Measurements from ENCODE around the gene HOOK1.

The HOOK1 gene

GRCh38 chr1:59827055-59827643, 12.4 kb downstream of the HOOK1 start:
- no peak for TF ChIP-seq POLR2AphosphoS5 (IDR thresholded peaks at IDR 0.05; ENCODE audit: low read depth, low read length)
- no peak for TF ChIP-seq SIN3A (IDR thresholded peaks at IDR 0.05; ENCODE audit: borderline replicate concordance, insufficient read depth, low read length)
- no peak for TF ChIP-seq REST (IDR thresholded peaks at IDR 0.05; ENCODE audit: insufficient read depth in 1 of 2, low read depth in 2 of 2, low read length in 2 of 2)
- TF ChIP-seq FOXP2 (optimal IDR thresholded peaks at IDR 0.05; ENCODE audit: borderline replicate concordance, extremely low read depth, extremely low read length, insufficient read depth), result no peak
- TF ChIP-seq TAF1 (IDR thresholded peaks at IDR 0.05; ENCODE audit: borderline replicate concordance, insufficient read depth, low read length), result no peak

- TF ChIP-seq TAF1 (IDR thresholded peaks at IDR 0.05; ENCODE audit: borderline replicate concordance, insufficient read depth, low read length) (no peak), SIN3A (IDR thresholded peaks at IDR 0.05; ENCODE audit: borderline replicate concordance, insufficient read depth, low read length) (no peak), POLR2AphosphoS5 (IDR thresholded peaks at IDR 0.05; ENCODE audit: low read depth, low read length) (no peak), REST (IDR thresholded peaks at IDR 0.05; ENCODE audit: insufficient read depth in 1 of 2, low read depth in 2 of 2, low read length in 2 of 2) (no peak), FOXP2 (optimal IDR thresholded peaks at IDR 0.05; ENCODE audit: borderline replicate concordance, extremely low read depth, extremely low read length, insufficient read depth) (no peak)
Observed at GRCh38 chr1:59828160-59828559, 13.4 kb downstream of the HOOK1 start.

GRCh38 chr1:59831529-59831928, 16.8 kb downstream of the HOOK1 start:
- TF ChIP-seq POLR2AphosphoS5 (IDR thresholded peaks at IDR 0.05; ENCODE audit: low read depth, low read length) (no peak), REST (IDR thresholded peaks at IDR 0.05; ENCODE audit: insufficient read depth in 1 of 2, low read depth in 2 of 2, low read length in 2 of 2) (no peak), TAF1 (IDR thresholded peaks at IDR 0.05; ENCODE audit: borderline replicate concordance, insufficient read depth, low read length) (no peak), SIN3A (IDR thresholded peaks at IDR 0.05; ENCODE audit: borderline replicate concordance, insufficient read depth, low read length) (no peak), FOXP2 (optimal IDR thresholded peaks at IDR 0.05; ENCODE audit: borderline replicate concordance, extremely low read depth, extremely low read length, insufficient read depth) (no peak)

- TF ChIP-seq FOXP2 (optimal IDR thresholded peaks at IDR 0.05; ENCODE audit: borderline replicate concordance, extremely low read depth, extremely low read length, insufficient read depth), result no peak
- no peak for TF ChIP-seq POLR2AphosphoS5 (IDR thresholded peaks at IDR 0.05; ENCODE audit: low read depth, low read length)
Observed at GRCh38 chr1:59833022-59833421, 18.3 kb downstream of the HOOK1 start.

GRCh38 chr1:59833991-59834390, 19.2 kb downstream of the HOOK1 start:
- no peak for TF ChIP-seq TAF1 (IDR thresholded peaks at IDR 0.05; ENCODE audit: borderline replicate concordance, insufficient read depth, low read length)
- TF ChIP-seq REST (IDR thresholded peaks at IDR 0.05; ENCODE audit: insufficient read depth in 1 of 2, low read depth in 2 of 2, low read length in 2 of 2), result no peak
- no peak for TF ChIP-seq SIN3A (IDR thresholded peaks at IDR 0.05; ENCODE audit: borderline replicate concordance, insufficient read depth, low read length)
- no peak for TF ChIP-seq FOXP2 (optimal IDR thresholded peaks at IDR 0.05; ENCODE audit: borderline replicate concordance, extremely low read depth, extremely low read length, insufficient read depth)
- TF ChIP-seq POLR2AphosphoS5 (IDR thresholded peaks at IDR 0.05; ENCODE audit: low read depth, low read length), result no peak

All from PFSK-1 (cell line).